T-helper 2 cell treated with Interferon-gamma antibody and Interleukin-4, amounts not matched to agents 5 μg/mL and 100 μg/mL, for 36 hours (primary cell): ENCODE data around the gene PCBP2.
"Not testable (repeated sequence)": the region's sequence is repeated elsewhere in the genome, so short reads cannot be mapped to it uniquely, and the experiment has no call there.

Experiments used
- DNase-seq: peaks from one replicate; pipeline ENCODE4 v3.0.0; 2021; ENCODE audit warnings: low spot score
- H3K27ac Mint-ChIP-seq: one replicate; pipeline ENCODE4 v1.8.0; 2021; ENCODE audit warnings: mild to moderate bottlenecking, mixed read lengths
- H3K27me3 Mint-ChIP-seq: one replicate; pipeline ENCODE4 v1.8.0; 2021; ENCODE audit warnings: low read depth, mixed read lengths
- H3K36me3 Mint-ChIP-seq: one replicate; pipeline ENCODE4 v1.8.0; 2021; ENCODE audit warnings: low read depth, mixed read lengths
- H3K4me1 Mint-ChIP-seq: one replicate; pipeline ENCODE4 v1.8.0; 2021; ENCODE audit warnings: low read depth, mixed read lengths
- H3K4me3 Mint-ChIP-seq: one replicate; pipeline ENCODE4 v1.8.0; 2022; ENCODE audit warnings: mild to moderate bottlenecking, moderate library complexity, mixed read lengths
- H3K9me3 Mint-ChIP-seq: one replicate; pipeline ENCODE4 v1.8.0; 2021; ENCODE audit warnings: mixed read lengths

The PCBP2 gene

GRCh38 chr12:53472056-53472582 lies 20.2 kb downstream of the PCBP2 start:
- H3K9me3 Mint-ChIP-seq = no peaks in the 10 kb centered on the region
- DNase-seq = no peak
- H3K27me3 Mint-ChIP-seq = no peaks in the 10 kb centered on the region
- H3K27ac Mint-ChIP-seq = no peak overlapping the region
- peaks cover 76% of the 10 kb centered on the region for H3K36me3 Mint-ChIP-seq
- H3K4me1 Mint-ChIP-seq = peaks cover 29% of the 10 kb centered on the region
- no peak overlapping the region for H3K4me3 Mint-ChIP-seq

DNA sequence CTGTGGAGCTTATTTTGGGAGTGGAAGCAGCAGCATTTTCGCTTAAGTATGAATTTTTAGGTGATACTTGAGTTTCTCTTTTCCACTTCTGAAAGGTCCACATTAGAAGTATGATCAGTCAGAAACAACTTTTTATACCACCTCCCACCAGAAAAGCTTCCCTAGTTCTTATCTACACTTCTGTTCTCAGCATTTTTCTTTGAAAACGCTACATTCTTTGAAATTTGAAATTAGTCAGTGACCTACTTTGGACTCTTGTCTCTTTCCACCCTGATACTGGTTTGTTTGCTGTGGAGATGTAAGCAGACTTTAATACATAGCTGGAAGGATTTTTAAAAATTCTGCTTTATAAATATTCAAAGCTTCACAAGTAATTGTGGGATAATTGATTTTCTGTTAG lies 22.2 kb downstream of the PCBP2 start:
- Mint-ChIP-seq H3K4me1 (peaks cover 29% of the 10 kb centered on the region), H3K4me3 (no peak overlapping the region), H3K9me3 (no peaks in the 10 kb centered on the region), H3K27ac (no peak overlapping the region), H3K27me3 (no peaks in the 10 kb centered on the region), H3K36me3 (peaks cover 69% of the 10 kb centered on the region)
- no peak for DNase-seq

DNA sequence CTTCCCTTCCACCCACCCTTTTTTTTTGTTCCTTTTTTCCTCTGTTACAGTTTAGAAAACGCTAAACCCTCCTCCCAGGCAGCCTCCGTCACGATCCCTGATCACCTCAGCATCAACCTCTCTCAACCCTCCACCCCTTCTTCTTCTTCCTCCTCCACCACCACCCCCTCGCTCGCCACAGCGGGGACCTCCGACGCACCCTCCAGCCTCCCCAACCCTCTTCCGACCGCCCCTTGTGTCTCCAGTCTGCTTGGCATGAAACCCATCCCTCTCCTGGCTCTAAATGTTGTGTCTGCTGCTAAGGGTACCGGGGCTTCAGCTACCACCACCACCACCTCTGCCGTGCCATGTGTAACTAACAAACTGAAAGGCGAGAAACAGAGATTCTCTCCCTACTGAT lies 22.9 kb downstream of the PCBP2 start:
- H3K4me1 Mint-ChIP-seq = peaks cover 29% of the 10 kb centered on the region
- H3K27ac Mint-ChIP-seq = peak overlapping the region; percentile 62
- no peaks in the 10 kb centered on the region for H3K9me3 Mint-ChIP-seq
- H3K36me3 Mint-ChIP-seq = peaks cover 75% of the 10 kb centered on the region
- no peak for DNase-seq
- H3K27me3 Mint-ChIP-seq = no peaks in the 10 kb centered on the region
- H3K4me3 Mint-ChIP-seq = no peak overlapping the region

GRCh38 chr12:53476769-53477209 lies 24.9 kb downstream of the PCBP2 start:
- Mint-ChIP-seq H3K36me3 (peaks cover 76% of the 10 kb centered on the region), H3K4me1 (peaks cover 23% of the 10 kb centered on the region), H3K27me3 (no peaks in the 10 kb centered on the region), H3K9me3 (no peaks in the 10 kb centered on the region), H3K27ac (no peak overlapping the region), H3K4me3 (no peak overlapping the region)
- DNase-seq = no peak

DNA sequence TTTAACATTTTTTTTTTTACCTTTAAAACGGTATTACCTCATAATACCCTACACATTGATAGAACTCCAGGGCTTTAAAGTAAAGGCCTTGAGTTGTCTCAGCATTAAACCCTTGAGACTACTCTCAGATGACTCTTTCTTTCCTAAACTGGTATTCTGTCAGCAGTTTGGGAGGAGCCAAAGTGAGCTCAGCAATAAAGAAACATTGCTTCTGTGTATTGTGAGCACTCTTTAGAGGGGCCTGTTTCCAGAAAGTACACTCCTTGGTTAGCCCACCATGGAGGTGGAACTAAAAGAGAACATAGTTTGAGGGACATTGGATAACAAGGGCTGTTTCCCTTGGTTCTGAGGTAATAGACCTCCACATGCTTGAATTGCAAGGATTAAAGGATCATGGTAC lies 27.0 kb downstream of the PCBP2 start:
- Mint-ChIP-seq H3K4me3 (no peak overlapping the region), H3K36me3 (peaks cover 72% of the 10 kb centered on the region), H3K4me1 (peaks cover 20% of the 10 kb centered on the region), H3K27ac (no peak overlapping the region), H3K9me3 (no peaks in the 10 kb centered on the region), H3K27me3 (no peaks in the 10 kb centered on the region)
- no peak for DNase-seq

- DNase-seq = no peak
- H3K27me3 Mint-ChIP-seq = no peaks in the 10 kb centered on the region
- peaks cover 71% of the 10 kb centered on the region for H3K36me3 Mint-ChIP-seq
- peaks cover 17% of the 10 kb centered on the region for H3K4me1 Mint-ChIP-seq
- H3K9me3 Mint-ChIP-seq = no peaks in the 10 kb centered on the region
- no peak overlapping the region for H3K4me3 Mint-ChIP-seq
- no peak overlapping the region for H3K27ac Mint-ChIP-seq
Measured at GRCh38 chr12:53479331-53479730, 27.4 kb downstream of the PCBP2 start.

GRCh38 chr12:53480491-53481442 lies 28.9 kb downstream of the PCBP2 start:
- no peaks in the 10 kb centered on the region for H3K9me3 Mint-ChIP-seq
- H3K4me3 Mint-ChIP-seq = no peak overlapping the region
- no peak for DNase-seq
- H3K27me3 Mint-ChIP-seq = no peaks in the 10 kb centered on the region
- peaks cover 5% of the 10 kb centered on the region for H3K4me1 Mint-ChIP-seq
- peaks cover 68% of the 10 kb centered on the region for H3K36me3 Mint-ChIP-seq
- H3K27ac Mint-ChIP-seq = no peak overlapping the region

GRCh38 chr12:53481458-53481857 lies 29.6 kb downstream of the PCBP2 start:
- H3K9me3 Mint-ChIP-seq, H3K4me3 Mint-ChIP-seq, H3K27me3 Mint-ChIP-seq, DNase-seq, H3K27ac Mint-ChIP-seq, H3K4me1 Mint-ChIP-seq: not testable (repeated sequence)
- H3K36me3 Mint-ChIP-seq = peaks cover 62% of the 10 kb centered on the region

DNA sequence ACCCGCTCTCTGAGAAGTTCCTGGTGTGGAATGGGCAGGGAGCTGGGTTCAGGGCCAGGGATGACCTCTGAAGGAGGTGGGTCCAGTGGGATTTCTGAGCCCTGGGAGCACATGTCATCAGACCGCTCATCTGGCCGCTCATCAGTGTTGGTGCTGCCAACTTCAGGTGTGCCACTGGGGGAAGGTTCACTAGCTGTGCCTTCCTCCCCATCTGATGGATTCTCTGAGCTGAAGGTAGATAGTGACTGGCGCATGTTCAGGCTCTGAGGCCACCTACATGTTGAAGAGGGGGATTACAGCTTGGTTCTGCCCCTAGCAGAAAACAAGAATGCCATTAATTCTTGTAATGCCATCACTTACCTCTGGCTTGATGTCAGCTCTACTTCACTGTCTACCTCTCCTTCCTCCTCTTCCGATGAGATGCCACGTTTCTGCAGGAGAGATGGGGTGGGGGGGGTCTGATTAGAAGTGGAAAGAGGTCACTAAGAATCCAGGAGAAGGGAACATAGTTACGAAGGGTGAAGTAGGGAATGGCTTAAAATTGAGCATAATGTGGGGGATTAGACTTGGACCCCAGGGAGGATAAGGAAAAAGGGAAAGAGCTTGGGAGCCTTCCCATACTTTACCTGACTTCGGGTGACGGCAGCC lies 30.2 kb downstream of the PCBP2 start:
- Mint-ChIP-seq H3K27me3 (no peaks in the 10 kb centered on the region), H3K27ac (no peak overlapping the region), H3K9me3 (no peaks in the 10 kb centered on the region), H3K36me3 (peaks cover 59% of the 10 kb centered on the region), H3K4me3 (no peak overlapping the region), H3K4me1 (no peaks in the 10 kb centered on the region)
- DNase-seq = no peak

DNA sequence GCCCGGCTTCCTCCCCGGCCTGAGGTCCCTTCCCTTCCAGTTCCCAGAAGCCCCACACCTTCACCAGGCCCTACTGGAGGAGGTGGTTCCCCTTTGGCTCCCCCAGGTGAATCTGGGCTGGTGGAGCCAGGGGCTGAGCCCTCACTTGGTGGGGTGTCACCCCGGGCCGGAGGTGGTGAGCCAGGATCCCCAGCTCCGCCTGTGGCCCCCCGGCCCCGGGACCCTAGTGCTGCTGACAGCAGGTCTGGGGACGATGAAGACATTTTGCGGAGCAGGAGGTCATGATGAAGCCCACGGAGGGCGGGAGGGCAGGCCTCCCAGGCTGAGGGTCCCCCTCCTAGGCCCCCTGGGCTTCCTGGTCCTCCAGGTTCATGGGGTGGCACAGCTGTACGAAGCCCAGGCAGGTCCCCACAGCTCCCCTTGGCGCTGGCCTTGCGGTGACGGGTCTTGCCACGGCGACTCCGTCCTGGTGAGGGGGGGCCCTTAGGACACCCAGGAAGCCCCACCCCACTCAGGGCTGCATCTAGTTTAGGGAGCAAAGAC lies 30.8 kb downstream of the PCBP2 start:
- no peak overlapping the region for H3K4me3 Mint-ChIP-seq
- H3K9me3 Mint-ChIP-seq = no peaks in the 10 kb centered on the region
- DNase-seq = no peak
- peaks cover 58% of the 10 kb centered on the region for H3K36me3 Mint-ChIP-seq
- no peaks in the 10 kb centered on the region for H3K27me3 Mint-ChIP-seq
- no peak overlapping the region for H3K27ac Mint-ChIP-seq
- H3K4me1 Mint-ChIP-seq = no peaks in the 10 kb centered on the region

DNA sequence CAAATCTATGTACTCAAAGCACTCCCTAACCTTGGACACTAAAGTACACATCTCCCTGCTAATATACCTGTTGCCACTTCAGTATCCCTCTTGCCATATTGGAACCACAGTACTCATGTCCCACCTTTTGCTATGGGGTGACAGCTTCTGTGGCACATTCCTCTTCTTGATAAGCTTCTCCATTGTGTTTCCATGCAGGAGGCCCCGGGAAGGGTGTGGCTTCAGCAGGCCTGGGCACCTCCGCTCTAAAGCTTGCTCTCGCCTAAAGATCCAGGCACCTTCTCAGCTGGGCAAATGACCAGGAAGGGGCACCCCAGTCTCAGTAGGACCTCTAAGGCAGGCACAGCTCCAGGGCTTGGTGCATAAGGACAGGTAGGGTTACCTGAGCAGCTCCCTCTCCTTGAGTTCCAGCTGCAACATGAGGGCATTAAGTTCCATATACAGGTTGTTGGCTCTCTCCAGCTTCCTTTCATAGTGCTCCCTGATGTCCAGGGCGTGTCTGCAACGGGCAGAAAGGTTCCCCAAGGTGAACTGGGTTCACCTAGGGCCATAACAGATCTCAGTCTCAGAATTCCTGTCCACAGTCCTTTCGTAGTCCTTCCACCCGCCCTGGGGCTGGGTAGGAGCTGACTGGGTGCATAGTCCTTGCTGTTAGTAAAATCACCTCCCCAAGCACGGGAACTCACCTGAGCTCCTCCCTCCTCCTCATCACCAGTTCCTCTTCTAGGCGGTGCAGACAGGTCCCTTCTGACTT lies 31.5 kb downstream of the PCBP2 start:
- Mint-ChIP-seq H3K36me3 (peaks cover 56% of the 10 kb centered on the region), H3K27ac (no peak overlapping the region), H3K9me3 (no peaks in the 10 kb centered on the region), H3K4me1 (no peaks in the 10 kb centered on the region), H3K27me3 (no peaks in the 10 kb centered on the region), H3K4me3 (no peak overlapping the region)
- no peak for DNase-seq

DNA sequence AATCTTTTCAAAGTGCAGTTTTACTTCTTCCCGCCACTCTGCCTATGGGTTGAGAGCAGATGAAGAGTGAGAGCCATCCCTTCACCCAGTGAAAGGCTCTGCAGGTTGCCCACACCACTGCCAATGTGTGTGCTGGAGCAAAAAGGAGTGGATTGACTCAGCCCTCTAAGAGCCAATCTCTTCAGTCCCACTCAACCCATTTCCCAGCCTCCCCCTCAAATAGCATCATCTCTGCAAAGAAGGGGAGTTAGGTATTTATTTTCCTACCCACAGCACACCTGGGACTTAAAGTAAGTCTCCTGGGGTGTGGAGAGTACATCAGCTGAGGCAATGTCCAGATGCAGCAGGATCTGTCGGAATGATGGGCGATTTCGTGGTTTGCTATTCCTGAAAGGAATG lies 32.1 kb downstream of the PCBP2 start:
- H3K4me3 Mint-ChIP-seq = no peak overlapping the region
- no peaks in the 10 kb centered on the region for H3K27me3 Mint-ChIP-seq
- H3K4me1 Mint-ChIP-seq = no peaks in the 10 kb centered on the region
- DNase-seq = no peak
- no peak overlapping the region for H3K27ac Mint-ChIP-seq
- H3K36me3 Mint-ChIP-seq = peaks cover 56% of the 10 kb centered on the region
- H3K9me3 Mint-ChIP-seq = no peaks in the 10 kb centered on the region

DNA sequence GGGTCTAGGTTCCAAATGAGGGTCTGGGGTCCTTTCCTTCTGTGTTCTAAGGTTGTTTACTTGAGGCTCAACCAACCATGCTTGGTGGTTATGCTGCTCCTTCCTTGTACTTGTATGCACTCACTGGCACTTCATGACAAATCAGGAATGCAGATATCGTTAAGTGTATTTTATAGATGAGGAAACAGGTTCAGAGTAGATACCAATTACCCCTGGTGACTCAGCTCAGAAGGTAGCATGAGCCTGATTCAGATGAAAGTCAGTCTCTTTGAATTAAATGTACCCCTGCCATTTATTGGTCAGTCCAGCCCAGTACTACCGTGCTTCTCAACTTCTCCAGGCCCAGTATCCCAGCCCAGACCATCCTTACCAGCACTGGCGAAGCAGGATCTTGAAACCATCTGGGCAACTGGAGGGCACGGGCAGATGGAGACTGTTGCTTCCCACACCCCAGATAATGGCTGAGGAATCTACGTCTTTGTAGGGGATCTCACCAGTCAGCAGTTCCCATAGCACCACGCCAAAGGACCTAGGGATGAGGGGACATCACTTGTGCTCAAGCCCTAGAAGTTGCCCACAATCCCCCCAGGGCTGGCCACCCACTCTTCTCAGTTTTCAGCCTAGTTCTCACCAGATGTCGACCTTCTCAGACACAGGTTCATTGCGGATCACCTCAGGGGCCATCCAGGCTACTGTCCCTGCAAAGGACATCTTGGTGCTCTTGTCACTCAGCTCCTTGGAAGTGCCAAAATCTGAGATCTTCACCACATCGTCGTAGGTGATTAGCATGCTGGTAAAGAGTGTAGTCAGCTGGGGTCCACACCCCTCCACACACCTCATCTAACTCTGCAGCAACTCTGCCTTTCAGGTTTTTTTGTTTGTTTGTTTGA lies 33.0 kb downstream of the PCBP2 start:
- no peak overlapping the region for H3K4me3 Mint-ChIP-seq
- H3K27me3 Mint-ChIP-seq = no peaks in the 10 kb centered on the region
- H3K4me1 Mint-ChIP-seq = no peaks in the 10 kb centered on the region
- no peak for DNase-seq
- H3K9me3 Mint-ChIP-seq = no peaks in the 10 kb centered on the region
- H3K27ac Mint-ChIP-seq = no peak overlapping the region
- H3K36me3 Mint-ChIP-seq = peaks cover 48% of the 10 kb centered on the region
